GM19025 (cell line): ENCODE data around the gene RSPH10B.
"Not testable (repeated sequence)": the region's sequence is repeated elsewhere in the genome, so short reads cannot be mapped to it uniquely, and the experiment has no call there.

Experiments
- ATAC-seq: cut with Tn5 transposase; IDR thresholded peaks from one replicate; pipeline ENCODE4 v1.9.1; 2021; ENCODE audit warnings: mild to moderate bottlenecking, low read depth, moderate library complexity; ENCODE audit not compliant: unreplicated experiment

The RSPH10B gene

GRCh38 chr7:5930290-5930689 is 40.2 kb downstream of the RSPH10B start:
- not testable (repeated sequence) for ATAC-seq

- not testable (repeated sequence) for ATAC-seq
These were observed 44.1 kb downstream of the RSPH10B start for GRCh38 chr7:5926263-5926870.

- not testable (repeated sequence) for ATAC-seq
These were observed 45.9 kb downstream of the RSPH10B start for GRCh38 chr7:5924630-5925029.

- ATAC-seq, result not testable (repeated sequence)
These were observed 46.3 kb downstream of the RSPH10B start for GRCh38 chr7:5924180-5924579.

- ATAC-seq, result not testable (repeated sequence)
These were observed 54.0 kb downstream of the RSPH10B start for GRCh38 chr7:5916529-5916928.

- ATAC-seq, result not testable (repeated sequence)
These were observed 61.7 kb downstream of the RSPH10B start for GRCh38 chr7:5908835-5909234.

- ATAC-seq, result not testable (repeated sequence)
These were observed 65.8 kb downstream of the RSPH10B start for GRCh38 chr7:5904726-5905125.

- ATAC-seq, result not testable (repeated sequence)
These were observed 67.5 kb downstream of the RSPH10B start for GRCh38 chr7:5903002-5903401.

GRCh38 chr7:5898480-5899224 is 71.8 kb downstream of the RSPH10B start, which contains the start of gene CCZ1:
Gene CCZ1, plus strand, starts transcription at chr7:5898733. Its CDS starts 67 bp downstream, at chr7:5898800.
- peak; percentile 78 for ATAC-seq

GRCh38 chr7:5897369-5897919 is 73.0 kb downstream of the RSPH10B start:
- ATAC-seq, result not testable (repeated sequence)

GRCh38 chr7:5892498-5892897 is 78.0 kb downstream of the RSPH10B start:
- ATAC-seq, result no peak

- ATAC-seq, result not testable (repeated sequence)
These were observed 80.2 kb downstream of the RSPH10B start for GRCh38 chr7:5890244-5890643.

- not testable (repeated sequence) for ATAC-seq
These were observed 82.5 kb downstream of the RSPH10B start for GRCh38 chr7:5888021-5888420.

GRCh38 chr7:5884431-5884830 is 86.1 kb downstream of the RSPH10B start:
- ATAC-seq, result not testable (repeated sequence)

GRCh38 chr7:5880106-5880505 is 90.4 kb downstream of the RSPH10B start:
- not testable (repeated sequence) for ATAC-seq

GRCh38 chr7:5879591-5879990 is 90.9 kb downstream of the RSPH10B start:
- not testable (repeated sequence) for ATAC-seq
